Activated CD8-positive, alpha-beta memory T cell treated with anti-CD3 and anti-CD28 coated beads, Interleukin-2, amount 50 U/mL, for 1 hour (primary cell): Measurements from ENCODE around the gene FOXA1.
"Not testable (repeated sequence)": the region's sequence is repeated elsewhere in the genome, so short reads cannot be mapped to it uniquely, and the experiment has no call there.

Experiments
- DNase-seq: peaks from one replicate; pipeline ENCODE4 v3.0.0-alpha.2; 2020; ENCODE audit errors: extremely low read depth

The FOXA1 gene

GRCh38 chr14:37558740-37559139 is 36.3 kb downstream of the FOXA1 start:
- DNase-seq, result no peak

GRCh38 chr14:37555596-37555995 is 39.5 kb downstream of the FOXA1 start:
- DNase-seq, result not testable (repeated sequence)

GRCh38 chr14:37553935-37554550 is 41.0 kb downstream of the FOXA1 start:
- no peak for DNase-seq

- DNase-seq, result no peak
Observed at GRCh38 chr14:37551119-37551518, 43.9 kb downstream of the FOXA1 start.

- DNase-seq, result no peak
Observed at GRCh38 chr14:37550511-37550910, 44.5 kb downstream of the FOXA1 start.

- DNase-seq, result no peak
Observed at GRCh38 chr14:37546621-37547447, 48.2 kb downstream of the FOXA1 start.

- no peak for DNase-seq
Observed at GRCh38 chr14:37545174-37545573, 49.9 kb downstream of the FOXA1 start.

GRCh38 chr14:37544407-37544806 is 50.6 kb downstream of the FOXA1 start:
- DNase-seq, result no peak

- no peak for DNase-seq
Observed at GRCh38 chr14:37539992-37540391, 55.1 kb downstream of the FOXA1 start.
